ENCODE results near the gene CRHR1.

The CRHR1 gene

GRCh38 chr17:45755050-45755449, 29.1 kb upstream of the CRHR1 start:
- H3K9me3 ChIP-seq (ENCODE audit: insufficient read depth, low read depth, low read length) = no peaks in the 10 kb centered on the region
- H2AK5ac ChIP-seq (ENCODE audit: low read length) = no peak overlapping the region
- H3K18ac ChIP-seq (ENCODE audit: low read length) = no peak overlapping the region
- H2BK120ac ChIP-seq (ENCODE audit: insufficient read depth, low read length, poor library complexity) = no peak overlapping the region
- WGBS (ENCODE audit: extremely low coverage, insufficient coverage, insufficient read length) = no CpG with 5 or more reads among the region's 8 CpGs
- no peak overlapping the region for H3K9ac ChIP-seq (ENCODE audit: low read length)
- no peak overlapping the region for H3K14ac ChIP-seq (ENCODE audit: low read length)
- H2AFZ ChIP-seq (ENCODE audit: insufficient read depth, low read length, poor library complexity) = no peak overlapping the region
- no peak overlapping the region for H3K4me2 ChIP-seq (ENCODE audit: low read length)
- no peak for DNase-seq
- no peak overlapping the region for H3K23ac ChIP-seq (ENCODE audit: low read length)
- H3K4me3 ChIP-seq (ENCODE audit: low read depth, low read length) = no peak overlapping the region
- H3K4ac ChIP-seq (ENCODE audit: low read depth, low read length) = no peak overlapping the region
- H3K4me1 ChIP-seq (ENCODE audit: control insufficient read depth in 1 of 2, insufficient read depth in 2 of 2, low read length in 2 of 2) = no peaks in the 10 kb centered on the region
- H2BK12ac ChIP-seq (ENCODE audit: low read length) = no peak overlapping the region
- H3K27me3 ChIP-seq (ENCODE audit: insufficient read depth, low read length) = no peaks in the 10 kb centered on the region
- H2BK5ac ChIP-seq (ENCODE audit: low read depth, low read length, poor library complexity) = no peak overlapping the region
- H3K36me3 ChIP-seq (ENCODE audit: control insufficient read depth in 1 of 2, insufficient read depth in 2 of 2, low read length in 2 of 2) = no peaks in the 10 kb centered on the region
- H3K79me2 ChIP-seq (ENCODE audit: control insufficient read depth, insufficient read depth, low read length, poor library complexity) = no peaks in the 10 kb centered on the region
- H3K79me1 ChIP-seq (ENCODE audit: low read length) = no peaks in the 10 kb centered on the region
- no peak overlapping the region for H3K27ac ChIP-seq (ENCODE audit: low read depth, low read length)
- H4K91ac ChIP-seq (ENCODE audit: low read depth, low read length) = no peak overlapping the region
- no peak overlapping the region for H4K8ac ChIP-seq (ENCODE audit: low read depth, low read length)
- H4K12ac ChIP-seq (ENCODE audit: low read depth, low read length) = no peak overlapping the region

DNA sequence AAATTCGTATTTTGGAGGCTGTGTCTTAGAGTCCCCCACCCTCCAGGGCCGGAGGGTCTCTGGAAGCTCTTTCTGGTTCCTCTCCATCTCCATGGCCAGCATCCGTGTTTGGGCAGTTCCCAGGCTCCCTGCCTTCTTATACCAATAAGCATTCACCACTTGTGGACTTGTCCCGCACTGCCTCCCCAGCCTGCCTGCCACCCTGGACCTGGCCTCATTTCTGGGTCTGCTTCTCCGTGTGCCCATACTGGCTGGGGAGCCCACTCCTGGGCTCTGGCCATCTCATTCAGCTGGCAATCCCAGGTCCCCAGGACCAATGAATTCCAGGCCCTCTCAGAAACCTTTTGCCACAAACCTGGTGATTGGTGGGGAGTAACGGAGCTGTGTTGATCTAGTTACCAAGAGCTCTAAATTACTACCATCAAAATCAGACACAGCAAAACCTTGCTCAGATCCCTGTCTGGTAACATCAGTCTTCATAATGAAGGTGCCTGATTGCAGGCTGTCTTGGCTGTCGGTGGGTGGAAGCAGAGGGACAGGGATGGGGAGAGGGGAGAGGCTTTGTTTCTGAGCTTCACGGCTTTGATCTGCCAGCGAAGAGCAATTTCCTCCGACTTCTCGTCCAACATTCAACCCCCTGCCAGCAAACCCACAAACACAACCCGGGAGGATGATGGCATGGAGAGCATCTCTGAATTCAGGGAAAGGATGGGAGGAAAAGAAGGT, 27.7 kb upstream of the CRHR1 start:
- Histone ChIP-seq H4K8ac (ENCODE audit: low read depth, low read length) (no peak overlapping the region), H4K91ac (ENCODE audit: low read depth, low read length) (no peak overlapping the region), H2BK120ac (ENCODE audit: insufficient read depth, low read length, poor library complexity) (no peak overlapping the region), H3K4ac (ENCODE audit: low read depth, low read length) (no peak overlapping the region), H3K23ac (ENCODE audit: low read length) (no peak overlapping the region), H3K9ac (ENCODE audit: low read length) (no peak overlapping the region), H3K9me3 (ENCODE audit: insufficient read depth, low read depth, low read length) (peaks cover 3% of the 10 kb centered on the region), H3K4me3 (ENCODE audit: low read depth, low read length) (no peak overlapping the region), H3K14ac (ENCODE audit: low read length) (no peak overlapping the region), H3K27me3 (ENCODE audit: insufficient read depth, low read length) (no peaks in the 10 kb centered on the region), H2BK12ac (ENCODE audit: low read length) (no peak overlapping the region), H3K4me1 (ENCODE audit: control insufficient read depth in 1 of 2, insufficient read depth in 2 of 2, low read length in 2 of 2) (no peaks in the 10 kb centered on the region), H2BK5ac (ENCODE audit: low read depth, low read length, poor library complexity) (no peak overlapping the region), H3K79me2 (ENCODE audit: control insufficient read depth, insufficient read depth, low read length, poor library complexity) (no peaks in the 10 kb centered on the region), H3K4me2 (ENCODE audit: low read length) (no peak overlapping the region), H3K18ac (ENCODE audit: low read length) (no peak overlapping the region), H3K79me1 (ENCODE audit: low read length) (no peaks in the 10 kb centered on the region), H2AFZ (ENCODE audit: insufficient read depth, low read length, poor library complexity) (no peak overlapping the region), H3K36me3 (ENCODE audit: control insufficient read depth in 1 of 2, insufficient read depth in 2 of 2, low read length in 2 of 2) (no peaks in the 10 kb centered on the region), H2AK5ac (ENCODE audit: low read length) (no peak overlapping the region), H4K12ac (ENCODE audit: low read depth, low read length) (no peak overlapping the region), H3K27ac (ENCODE audit: low read depth, low read length) (no peak overlapping the region)
- DNase-seq = no peak
- no CpG with 5 or more reads among the region's 12 CpGs for WGBS (ENCODE audit: extremely low coverage, insufficient coverage, insufficient read length)

GRCh38 chr17:45757431-45758218, 26.5 kb upstream of the CRHR1 start:
- Histone ChIP-seq H3K14ac (ENCODE audit: low read length) (no peak overlapping the region), H3K4me3 (ENCODE audit: low read depth, low read length) (no peak overlapping the region), H2AK5ac (ENCODE audit: low read length) (no peak overlapping the region), H3K27ac (ENCODE audit: low read depth, low read length) (no peak overlapping the region), H2BK5ac (ENCODE audit: low read depth, low read length, poor library complexity) (no peak overlapping the region), H3K79me2 (ENCODE audit: control insufficient read depth, insufficient read depth, low read length, poor library complexity) (no peaks in the 10 kb centered on the region), H3K79me1 (ENCODE audit: low read length) (no peaks in the 10 kb centered on the region), H3K4me2 (ENCODE audit: low read length) (no peak overlapping the region), H3K27me3 (ENCODE audit: insufficient read depth, low read length) (no peaks in the 10 kb centered on the region), H3K36me3 (ENCODE audit: control insufficient read depth in 1 of 2, insufficient read depth in 2 of 2, low read length in 2 of 2) (no peaks in the 10 kb centered on the region), H4K8ac (ENCODE audit: low read depth, low read length) (no peak overlapping the region), H3K9me3 (ENCODE audit: insufficient read depth, low read depth, low read length) (peaks cover 3% of the 10 kb centered on the region), H3K18ac (ENCODE audit: low read length) (no peak overlapping the region), H3K4me1 (ENCODE audit: control insufficient read depth in 1 of 2, insufficient read depth in 2 of 2, low read length in 2 of 2) (no peaks in the 10 kb centered on the region), H4K12ac (ENCODE audit: low read depth, low read length) (no peak overlapping the region), H3K23ac (ENCODE audit: low read length) (no peak overlapping the region), H2BK12ac (ENCODE audit: low read length) (no peak overlapping the region), H4K91ac (ENCODE audit: low read depth, low read length) (no peak overlapping the region), H2BK120ac (ENCODE audit: insufficient read depth, low read length, poor library complexity) (no peak overlapping the region), H3K4ac (ENCODE audit: low read depth, low read length) (no peak overlapping the region), H2AFZ (ENCODE audit: insufficient read depth, low read length, poor library complexity) (no peak overlapping the region), H3K9ac (ENCODE audit: low read length) (no peak overlapping the region)
- WGBS (ENCODE audit: extremely low coverage, insufficient coverage, insufficient read length) = no CpG with 5 or more reads among the region's 13 CpGs
- no peak for DNase-seq

- H3K4ac ChIP-seq (ENCODE audit: low read depth, low read length) = no peak overlapping the region
- no peak overlapping the region for H4K91ac ChIP-seq (ENCODE audit: low read depth, low read length)
- no peak overlapping the region for H2BK120ac ChIP-seq (ENCODE audit: insufficient read depth, low read length, poor library complexity)
- H2BK5ac ChIP-seq (ENCODE audit: low read depth, low read length, poor library complexity) = no peak overlapping the region
- H4K8ac ChIP-seq (ENCODE audit: low read depth, low read length) = no peak overlapping the region
- H3K27me3 ChIP-seq (ENCODE audit: insufficient read depth, low read length) = no peaks in the 10 kb centered on the region
- H3K4me3 ChIP-seq (ENCODE audit: low read depth, low read length) = no peak overlapping the region
- H2AFZ ChIP-seq (ENCODE audit: insufficient read depth, low read length, poor library complexity) = no peak overlapping the region
- H3K79me1 ChIP-seq (ENCODE audit: low read length) = no peaks in the 10 kb centered on the region
- no peak overlapping the region for H3K9ac ChIP-seq (ENCODE audit: low read length)
- H4K12ac ChIP-seq (ENCODE audit: low read depth, low read length) = no peak overlapping the region
- H3K23ac ChIP-seq (ENCODE audit: low read length) = no peak overlapping the region
- H3K36me3 ChIP-seq (ENCODE audit: control insufficient read depth in 1 of 2, insufficient read depth in 2 of 2, low read length in 2 of 2) = no peaks in the 10 kb centered on the region
- DNase-seq = no peak
- no peak overlapping the region for H3K18ac ChIP-seq (ENCODE audit: low read length)
- H2BK12ac ChIP-seq (ENCODE audit: low read length) = no peak overlapping the region
- no CpG with 5 or more reads among the region's 1 CpG for WGBS (ENCODE audit: extremely low coverage, insufficient coverage, insufficient read length)
- no peak overlapping the region for H3K4me2 ChIP-seq (ENCODE audit: low read length)
- peaks cover 3% of the 10 kb centered on the region for H3K9me3 ChIP-seq (ENCODE audit: insufficient read depth, low read depth, low read length)
- no peak overlapping the region for H2AK5ac ChIP-seq (ENCODE audit: low read length)
- no peak overlapping the region for H3K14ac ChIP-seq (ENCODE audit: low read length)
- H3K27ac ChIP-seq (ENCODE audit: low read depth, low read length) = no peak overlapping the region
- H3K79me2 ChIP-seq (ENCODE audit: control insufficient read depth, insufficient read depth, low read length, poor library complexity) = no peaks in the 10 kb centered on the region
- H3K4me1 ChIP-seq (ENCODE audit: control insufficient read depth in 1 of 2, insufficient read depth in 2 of 2, low read length in 2 of 2) = no peaks in the 10 kb centered on the region
These were observed 25.6 kb upstream of the CRHR1 start for GRCh38 chr17:45758544-45758943.

All from trophoblast cell (in vitro differentiated cells and primary cell).